ENCODE data around the gene ADIRF.
"Not testable (repeated sequence)": the region's sequence is repeated elsewhere in the genome, so short reads cannot be mapped to it uniquely, and the experiment has no call there.

The ADIRF gene

GRCh38 chr10:86946213-86947155 lies 21.8 kb upstream of the ADIRF start:
- no peak for DNase-seq

GRCh38 chr10:86947806-86948205 lies 20.5 kb upstream of the ADIRF start:
- not testable (repeated sequence) for DNase-seq

GRCh38 chr10:86950349-86950748 lies 17.9 kb upstream of the ADIRF start:
- no peak for DNase-seq

GRCh38 chr10:86951184-86951761 lies 17.0 kb upstream of the ADIRF start:
- no peak for DNase-seq

GRCh38 chr10:86952106-86952505 lies 16.2 kb upstream of the ADIRF start:
- DNase-seq, result no peak

- DNase-seq, result not testable (repeated sequence)
Measured at GRCh38 chr10:86952697-86953096, 15.6 kb upstream of the ADIRF start.

- no peak for DNase-seq
Measured at GRCh38 chr10:86953747-86954680, 14.3 kb upstream of the ADIRF start.

- DNase-seq, result no peak
Measured at GRCh38 chr10:86954681-86955500, 13.4 kb upstream of the ADIRF start.

- no peak for DNase-seq
Measured at GRCh38 chr10:86955501-86956194, 12.6 kb upstream of the ADIRF start.

- DNase-seq, result no peak
Measured at GRCh38 chr10:86956195-86956847, 12.0 kb upstream of the ADIRF start.

GRCh38 chr10:86956848-86957448 lies 11.3 kb upstream of the ADIRF start:
- DNase-seq, result no peak

- DNase-seq, result no peak
Measured at GRCh38 chr10:86957471-86958115, 10.7 kb upstream of the ADIRF start, which contains the start of gene MMRN2. Gene MMRN2 (minus strand): TSS chr10:86957615. CDS start chr10:86957541, 74 bp downstream.

- DNase-seq, result no peak
Measured at GRCh38 chr10:86958116-86958900, 10.0 kb upstream of the ADIRF start, which contains the start of gene SNCG. Gene SNCG (plus strand): TSS chr10:86958599. CDS start chr10:86958698, 99 bp downstream.

- DNase-seq, result no peak
Measured at GRCh38 chr10:86958901-86959736, 9.2 kb upstream of the ADIRF start.

- DNase-seq, result no peak
Measured at GRCh38 chr10:86959737-86960002, 8.6 kb upstream of the ADIRF start.

GRCh38 chr10:86960003-86960862 lies 8.0 kb upstream of the ADIRF start:
- peak; percentile 38 for DNase-seq

GRCh38 chr10:86960863-86961434 lies 7.3 kb upstream of the ADIRF start:
- no peak for DNase-seq
